ENCODE measurements around the gene KIAA1210. TPM values are rescaled to one million over a fixed set of nuclear protein-coding genes. Genes with fewer than 3 reads are reported as not detected.

The KIAA1210 gene
- 0.01 to 0.03 TPM (median 0.02 TPM) in 4 of 5 replicates, not detected in the other for total RNA-seq (2022; extraction: Qiagen RNA extraction)

DNA sequence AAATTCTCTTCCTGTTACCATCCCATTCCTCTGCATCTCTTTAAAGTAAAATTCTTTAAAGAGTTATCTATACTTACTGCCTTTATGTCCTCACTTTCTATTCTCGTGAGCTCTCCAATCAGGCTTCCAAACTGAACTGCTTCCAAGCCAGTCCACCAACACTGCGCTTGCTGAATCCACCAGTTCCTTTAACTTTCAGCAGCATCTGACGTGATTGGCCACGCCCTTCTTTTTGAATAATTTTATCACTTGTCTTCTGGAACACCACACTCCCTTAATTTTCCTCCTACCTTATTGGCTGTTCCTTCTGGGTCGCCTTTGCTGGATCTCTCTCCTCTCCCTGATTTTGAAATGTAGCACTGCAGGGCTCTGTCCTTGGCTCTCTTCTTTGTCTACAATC lies at the start of gene KIAA1210:
Gene KIAA1210 (minus strand): TSS at position 163 of the 400 bp plus-strand sequence. CDS start 4,170 bp downstream, outside the sequence.

DNA sequence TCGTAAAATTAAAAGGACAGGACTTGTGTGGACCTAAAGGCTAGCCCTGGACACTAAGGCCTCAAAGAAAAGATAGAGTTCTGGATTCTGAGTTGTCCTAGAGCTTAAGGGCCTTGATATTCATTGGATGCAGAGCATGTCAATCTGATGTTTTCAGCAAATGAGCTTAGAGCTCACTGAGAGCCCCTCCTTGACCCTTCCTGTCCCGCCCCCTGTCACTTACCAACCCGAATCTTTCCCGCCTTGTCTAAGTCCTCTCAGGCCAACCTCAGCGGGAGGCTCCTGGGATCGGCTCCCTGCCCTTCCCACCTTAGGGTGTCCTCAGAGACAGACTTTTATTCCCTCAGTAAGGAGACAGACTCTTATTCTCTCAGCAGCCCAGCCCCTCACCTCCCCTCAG lies 54.9 kb downstream of the KIAA1210 start, which contains the start of gene CT47C1:
Gene CT47C1 (plus strand): TSS at position 250 of the 400 bp plus-strand sequence. CDS start 233 bp downstream, outside the sequence.

Other genes with a start within 250 kb of the KIAA1210 start
- 2.6 to 3.3 TPM (median 3.1 TPM) in 5 replicates for gene LONRF3, start 153.2 kb downstream of the KIAA1210 start, total RNA-seq (2022; extraction: Qiagen RNA extraction)
- gene CT47C1, start 54.8 kb downstream of the KIAA1210 start, total RNA-seq (2022; extraction: Qiagen RNA extraction): not detected in 5 replicates
- 143 to 149 TPM (median 148 TPM) in 5 replicates for gene PGRMC1, start 108.5 kb upstream of the KIAA1210 start, total RNA-seq (2022; extraction: Qiagen RNA extraction)